MG63 (cell line): ENCODE data around the gene ZMYM3. TPM values are rescaled to one million over a fixed set of nuclear protein-coding genes. Genes with fewer than 3 reads are reported as not detected.

Source experiments
- total RNA-seq: library from RNA; depleted of rRNA; stranded (reverse); fragments of >200 nt; shearing (Covaris generic); gene quantifications from 2 replicates; pipeline ENCODE4 v1.2.3, GENCODE V29; 2014; ENCODE audit warnings: low replicate concordance; rRNA removed

The ZMYM3 gene
- total RNA-seq, 1 experiment from 2014 or later: 10.0 TPM

Other genes starting within 250 kb of the ZMYM3 start
- 35.4 and 101 TPM in 2 replicates for gene SNX12, start 185.8 kb downstream of the ZMYM3 start, total RNA-seq
- 3.8 and 4.9 TPM in 2 replicates for gene FOXO4, start 158.3 kb downstream of the ZMYM3 start, total RNA-seq
- gene CXorf65, start 147.4 kb downstream of the ZMYM3 start, total RNA-seq: not detected in 2 replicates
- not detected in 2 replicates for gene IL2RG, start 142.6 kb downstream of the ZMYM3 start, total RNA-seq
- 9.3 and 11.1 TPM in 2 replicates for gene MED12, start 135.5 kb downstream of the ZMYM3 start, total RNA-seq
- gene NLGN3, start 109.3 kb downstream of the ZMYM3 start, total RNA-seq: 0.07 and 0.10 TPM in 2 replicates
- not detected in 2 replicates for gene GJB1, start 30.9 kb downstream of the ZMYM3 start, total RNA-seq
- 471 and 489 TPM in 2 replicates for gene NONO, start 29.5 kb upstream of the ZMYM3 start, total RNA-seq
- 0.86 and 0.92 TPM in 2 replicates for gene ITGB1BP2, start 47.6 kb upstream of the ZMYM3 start, total RNA-seq
- 17.9 and 19.2 TPM in 2 replicates for gene TAF1, start 112.2 kb upstream of the ZMYM3 start, total RNA-seq